A549 (cell line): ENCODE measurements around the gene FTSJ1. TPM values are rescaled to one million over a fixed set of nuclear protein-coding genes. Genes with fewer than 3 reads are reported as not detected.

ENCODE experiments used
- ATAC-seq, 2 experiments: fragments of 200-7000 bp in 1 of 2; fragments of >200 bp in 1 of 2; cut with Nextera tagmentation in 1 of 2; cut with Tn5 transposase in 1 of 2; 3 replicates each; pipeline versions ENCODE4 v1.8.0 to v1.9.1; 2018 to 2020; ENCODE audit warnings: mild to moderate bottlenecking in 1 of 2, moderate library complexity in 1 of 2
- CTCF ChIA-PET: fragments of 300-600 bp; sonication (Branson Sonifier 250); formaldehyde crosslinking; extraction: SDS; loops from one replicate; lab custom pipeline; 2021; ENCODE audit warnings: antibody characterized with exemption, inconsistent platforms; lab: Yijun Ruan, JAX
- POLR2A ChIA-PET: fragments of 350-600 bp; formaldehyde crosslinking; extraction: SDS; loops from one replicate; lab custom pipeline; 2021; ENCODE audit warnings: antibody characterized with exemption, inconsistent platforms; lab: Yijun Ruan, JAX
- DNase-seq, 2 experiments: peaks; one replicate each; pipeline versions ENCODE4 v3.0.0 to v3.0.0-alpha.2; 2011 to 2016; ENCODE audit warnings: low read depth in 1 of 2, low spot score in 1 of 2
- FAIRE-seq: peaks from 2 replicates; lab custom pipeline; 2011; peaks lifted over from hg19 to GRCh38; lab: Jason Lieb, UNC
- H3K27ac ChIP-seq, 2 experiments: fragments of >200 bp; sonication (Bioruptor Twin); formaldehyde crosslinking; 3 replicates each; pipeline ENCODE4 v1.5.1; 2016 to 2017
- H3K4me1 ChIP-seq: fragments of >200 bp; sonication (Bioruptor Twin); formaldehyde crosslinking; 3 replicates; pipeline ENCODE4 v1.6.1; 2016
- H3K4me2 ChIP-seq: fragments of >200 bp; sonication (Bioruptor Twin); formaldehyde crosslinking; 3 replicates; pipeline ENCODE4 v1.6.1; 2016
- H3K4me3 ChIP-seq: fragments of >200 bp; sonication (Bioruptor Twin); formaldehyde crosslinking; 3 replicates; pipeline ENCODE4 v1.5.1; 2016
- H3K9me3 ChIP-seq: fragments of >200 bp; sonication (Bioruptor Twin); formaldehyde crosslinking; 3 replicates; pipeline ENCODE4 v1.6.1; 2016
- BHLHE40 ChIP-seq: IDR thresholded peaks from 2 replicates; pipeline ENCODE4 v1.6.1; 2012; ENCODE audit warnings: low read depth, low read length, inconsistent platforms
- CHD2 ChIP-seq: fragments of 150-350 bp; IDR thresholded peaks from 2 replicates; pipeline ENCODE4 v1.6.1; 2014; ENCODE audit warnings: low read length; ENCODE audit not compliant: partially characterized antibody
- E2F6 ChIP-seq: IDR thresholded peaks from 2 replicates; pipeline ENCODE4 v1.6.1; 2012; ENCODE audit warnings: low read depth, borderline replicate concordance
- EP300 ChIP-seq, 2 experiments: fragments of >200 bp; sonication (Bioruptor Twin); formaldehyde crosslinking; IDR thresholded peaks; 2 replicates in 1 of 2; 3 replicates in 1 of 2; pipeline ENCODE4 v1.6.1; 2016 to 2017
- FOSL2 ChIP-seq, 2 experiments: fragments of 450-650 bp in 1 of 2; fragments of >200 bp in 1 of 2; sonication (Bioruptor Twin) in 1 of 2; formaldehyde crosslinking; IDR thresholded peaks; 2 replicates each; pipeline versions ENCODE4 v1.5.0 to v1.6.1; 2016 to 2020; ENCODE audit warnings: mild to moderate bottlenecking in 1 of 2, moderate library complexity in 1 of 2
- GATA3 ChIP-seq: IDR thresholded peaks from 2 replicates; pipeline ENCODE4 v1.6.1; 2012; ENCODE audit warnings: borderline replicate concordance
- HES2 ChIP-seq: fragments of >200 bp; sonication (Bioruptor Twin); formaldehyde crosslinking; IDR thresholded peaks from 2 replicates; pipeline ENCODE4 v1.6.1; 2016
- MAFK ChIP-seq: fragments of 450-650 bp; IDR thresholded peaks from 2 replicates; pipeline ENCODE4 v1.6.1; 2014; ENCODE audit not compliant: partially characterized antibody
- MAZ ChIP-seq: fragments of 150-350 bp; IDR thresholded peaks from 2 replicates; pipeline ENCODE4 v1.6.1; 2014; ENCODE audit warnings: antibody characterized with exemption, low read depth, low read length, borderline replicate concordance
- POLR2A ChIP-seq: IDR thresholded peaks from 2 replicates; pipeline ENCODE4 v1.6.1; 2012; ENCODE audit warnings: mild to moderate bottlenecking, low read length
- REST ChIP-seq: fragments of 200-600 bp; sonication (generic); IDR thresholded peaks from 2 replicates; pipeline ENCODE4 v1.6.1; 2016; ENCODE audit warnings: antibody characterized with exemption, mild to moderate bottlenecking, moderate library complexity
- RFX5 ChIP-seq: fragments of 450-650 bp; IDR thresholded peaks from 2 replicates; pipeline ENCODE4 v1.7.1; 2014; ENCODE audit warnings: antibody characterized with exemption, mild to moderate bottlenecking, moderate library complexity
- SMC3 ChIP-seq: fragments of >200 bp; sonication (Bioruptor Twin); formaldehyde crosslinking; IDR thresholded peaks from 3 replicates; pipeline ENCODE4 v1.6.1; 2018; ENCODE audit warnings: inconsistent platforms
- ZNF302 ChIP-seq: fragments of 250-450 bp; sonication (Bioruptor Pico); IDR thresholded peaks from 2 replicates; pipeline ENCODE4 v1.9.0; 2021; ENCODE audit warnings: inconsistent platforms, mild to moderate bottlenecking, moderate library complexity
- ZSCAN20 ChIP-seq: fragments of 250-450 bp; sonication (Bioruptor Pico); IDR thresholded peaks from 2 replicates; pipeline ENCODE4 v1.8.0; 2022; ENCODE audit warnings: mild to moderate bottlenecking, moderate library complexity
- WGBS: methylation state at CpG from one replicate; pipeline ENCODE4 v1.1.6; 2017; ENCODE audit errors: missing lambda C conversion rate; 5-methylcytosine and 5-hydroxymethylcytosine counted together
- polyA plus RNA-seq, 4 experiments: library from polyadenylated mRNA; depleted of rRNA in 3 of 4; stranded (reverse); fragments of >200 nt; fragmentation: RNase III in 1 of 4; extraction: RNeasy Plus Mini Kit Qiagen cat#74134 plus additional on column Dnase treatment in 1 of 4; gene quantifications; 2 replicates in 3 of 4; 3 replicates in 1 of 4; pipeline ENCODE4 v1.2.3, GENCODE V29; 2011 to 2017
- TF ChIP-seq, protein P1 (sequence below): fragments of >200 bp; sonication (Bioruptor Twin); formaldehyde crosslinking; IDR thresholded peaks from 3 replicates; pipeline ENCODE4 v1.6.1; 2016
- TF ChIP-seq, protein P2 (sequence below): fragments of 450-650 bp; IDR thresholded peaks from 2 replicates; pipeline ENCODE4 v1.6.1; 2014; ENCODE audit warnings: antibody characterized with exemption
- TF ChIP-seq, protein P3 (sequence below): IDR thresholded peaks from 2 replicates; pipeline ENCODE4 v1.6.1; 2012
- TF ChIP-seq, protein P4 (sequence below): fragments of >200 bp; sonication (Bioruptor Twin); formaldehyde crosslinking; IDR thresholded peaks from 3 replicates; pipeline ENCODE4 v1.5.1; 2016

Gene FTSJ1
- polyA plus RNA-seq, 2 of the 4 experiments (the other 2 are of a cell fraction) = 37.1 to 71.2 TPM

- TF ChIP-seq, protein P1, sequence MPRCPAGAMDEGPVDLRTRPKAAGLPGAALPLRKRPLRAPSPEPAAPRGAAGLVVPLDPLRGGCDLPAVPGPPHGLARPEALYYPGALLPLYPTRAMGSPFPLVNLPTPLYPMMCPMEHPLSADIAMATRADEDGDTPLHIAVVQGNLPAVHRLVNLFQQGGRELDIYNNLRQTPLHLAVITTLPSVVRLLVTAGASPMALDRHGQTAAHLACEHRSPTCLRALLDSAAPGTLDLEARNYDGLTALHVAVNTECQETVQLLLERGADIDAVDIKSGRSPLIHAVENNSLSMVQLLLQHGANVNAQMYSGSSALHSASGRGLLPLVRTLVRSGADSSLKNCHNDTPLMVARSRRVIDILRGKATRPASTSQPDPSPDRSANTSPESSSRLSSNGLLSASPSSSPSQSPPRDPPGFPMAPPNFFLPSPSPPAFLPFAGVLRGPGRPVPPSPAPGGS = no peak
- TF ChIP-seq GATA3 (no peak), MAFK (no peak)
- TF ChIP-seq, all 56 proteins: peak for 0
Measured at GRCh38 chrX:48470110-48470832, 5.7 kb upstream of the FTSJ1 start, which contains the start of gene SLC38A5 (continued).

- WGBS = 72% methylated on average over 9 of the region's 9 CpGs
- H3K4me1 ChIP-seq = peaks cover 9% of the 10 kb centered on the region
Measured at GRCh38 chrX:48470833-48471118, 5.2 kb upstream of the FTSJ1 start.

More at GRCh38 chrX:48470833-48471118, 5.2 kb upstream of the FTSJ1 start:
- Histone ChIP-seq H3K4me2 (no peak overlapping the region), H3K9me3 (no peaks in the 10 kb centered on the region), H3K4me3 (no peak overlapping the region), H3K27ac (no peak overlapping the region)
- no peak for ATAC-seq
- ChIA-PET CTCF (no interaction called here), POLR2A (no interaction called here)
- no peak for DNase-seq
- TF ChIP-seq FOSL2 (IDR thresholded peaks at IDR 0.05) = no peak
- TF ChIP-seq FOSL2 (CRISPR knock-in tag; IDR thresholded peaks at IDR 0.05) = no peak
- no peak for TF ChIP-seq CHD2
- no peak for TF ChIP-seq EP300 (IDR thresholded peaks at IDR 0.05)
- TF ChIP-seq RFX5 = no peak
- TF ChIP-seq E2F6 = no peak
- TF ChIP-seq, protein P2, sequence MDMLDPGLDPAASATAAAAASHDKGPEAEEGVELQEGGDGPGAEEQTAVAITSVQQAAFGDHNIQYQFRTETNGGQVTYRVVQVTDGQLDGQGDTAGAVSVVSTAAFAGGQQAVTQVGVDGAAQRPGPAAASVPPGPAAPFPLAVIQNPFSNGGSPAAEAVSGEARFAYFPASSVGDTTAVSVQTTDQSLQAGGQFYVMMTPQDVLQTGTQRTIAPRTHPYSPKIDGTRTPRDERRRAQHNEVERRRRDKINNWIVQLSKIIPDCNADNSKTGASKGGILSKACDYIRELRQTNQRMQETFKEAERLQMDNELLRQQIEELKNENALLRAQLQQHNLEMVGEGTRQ = no peak
- TF ChIP-seq ZNF302 (CRISPR knock-in tag) = no peak
- no peak for TF ChIP-seq REST
- TF ChIP-seq ZSCAN20 (CRISPR knock-in tag) = no peak
- no peak for TF ChIP-seq SMC3
- TF ChIP-seq BHLHE40 = no peak
- no peak for TF ChIP-seq HES2
- no peak for TF ChIP-seq MAZ
- TF ChIP-seq POLR2A = no peak
- TF ChIP-seq, protein P3, sequence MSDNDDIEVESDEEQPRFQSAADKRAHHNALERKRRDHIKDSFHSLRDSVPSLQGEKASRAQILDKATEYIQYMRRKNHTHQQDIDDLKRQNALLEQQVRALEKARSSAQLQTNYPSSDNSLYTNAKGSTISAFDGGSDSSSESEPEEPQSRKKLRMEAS = no peak
- TF ChIP-seq, protein P4, sequence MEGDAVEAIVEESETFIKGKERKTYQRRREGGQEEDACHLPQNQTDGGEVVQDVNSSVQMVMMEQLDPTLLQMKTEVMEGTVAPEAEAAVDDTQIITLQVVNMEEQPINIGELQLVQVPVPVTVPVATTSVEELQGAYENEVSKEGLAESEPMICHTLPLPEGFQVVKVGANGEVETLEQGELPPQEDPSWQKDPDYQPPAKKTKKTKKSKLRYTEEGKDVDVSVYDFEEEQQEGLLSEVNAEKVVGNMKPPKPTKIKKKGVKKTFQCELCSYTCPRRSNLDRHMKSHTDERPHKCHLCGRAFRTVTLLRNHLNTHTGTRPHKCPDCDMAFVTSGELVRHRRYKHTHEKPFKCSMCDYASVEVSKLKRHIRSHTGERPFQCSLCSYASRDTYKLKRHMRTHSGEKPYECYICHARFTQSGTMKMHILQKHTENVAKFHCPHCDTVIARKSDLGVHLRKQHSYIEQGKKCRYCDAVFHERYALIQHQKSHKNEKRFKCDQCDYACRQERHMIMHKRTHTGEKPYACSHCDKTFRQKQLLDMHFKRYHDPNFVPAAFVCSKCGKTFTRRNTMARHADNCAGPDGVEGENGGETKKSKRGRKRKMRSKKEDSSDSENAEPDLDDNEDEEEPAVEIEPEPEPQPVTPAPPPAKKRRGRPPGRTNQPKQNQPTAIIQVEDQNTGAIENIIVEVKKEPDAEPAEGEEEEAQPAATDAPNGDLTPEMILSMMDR = no peak
- FAIRE-seq = no peak
